Glutamatergic neuron (in vitro differentiated cells): ENCODE data around the gene ICE2. TPM values are rescaled to one million over a fixed set of nuclear protein-coding genes. Genes with fewer than 3 reads are reported as not detected.

Experiments used
- DNase-seq: peaks from one replicate; pipeline ENCODE4 v3.0.0; 2022
- H3K27ac Mint-ChIP-seq: one replicate; pipeline ENCODE4 v1.8.0; 2020; ENCODE audit warnings: mild to moderate bottlenecking, mixed read lengths, inconsistent platforms; ENCODE audit not compliant: unreplicated experiment
- H3K27me3 Mint-ChIP-seq: one replicate; pipeline ENCODE4 v1.8.0; 2020; ENCODE audit warnings: mild to moderate bottlenecking, moderate library complexity, mixed read lengths, inconsistent platforms; ENCODE audit not compliant: unreplicated experiment
- H3K36me3 Mint-ChIP-seq: one replicate; pipeline ENCODE4 v1.8.0; 2020; ENCODE audit warnings: mild to moderate bottlenecking, mixed read lengths, inconsistent platforms; ENCODE audit not compliant: unreplicated experiment
- H3K4me1 Mint-ChIP-seq: one replicate; pipeline ENCODE4 v1.8.0; 2020; ENCODE audit warnings: mild to moderate bottlenecking, low read depth, mixed read lengths, inconsistent platforms; ENCODE audit not compliant: unreplicated experiment
- H3K4me3 Mint-ChIP-seq: one replicate; pipeline ENCODE4 v1.8.0; 2020; ENCODE audit warnings: mild to moderate bottlenecking, mixed read lengths, inconsistent platforms; ENCODE audit not compliant: unreplicated experiment
- H3K9me3 Mint-ChIP-seq: one replicate; pipeline ENCODE4 v1.8.0; 2020; ENCODE audit warnings: mild to moderate bottlenecking, moderate library complexity, mixed read lengths, inconsistent platforms; ENCODE audit not compliant: unreplicated experiment
- CTCF ChIP-seq: fragments of 200-600 bp; sonication (generic); IDR thresholded peaks from one replicate; pipeline ENCODE4 v1.5.0; 2021; ENCODE audit not compliant: partially characterized antibody, unreplicated experiment
- total RNA-seq: library from RNA; stranded (reverse); fragmentation: NEBNext Ultra II Directional; extraction: Animal tissue kit (Norgen Biotek cat#: 25700); gene quantifications from one replicate; pipeline ENCODE4 v1.2.1, GENCODE V29; 2021; ENCODE audit not compliant: unreplicated experiment

Gene ICE2
- total RNA-seq, 1 donor from 2014 or later: 53.9 TPM

- peaks cover 7% of the 10 kb centered on the region for H3K27me3 Mint-ChIP-seq
- DNase-seq: no peak
- peaks cover 10% of the 10 kb centered on the region for H3K9me3 Mint-ChIP-seq
- no peak for TF ChIP-seq CTCF
- H3K36me3 Mint-ChIP-seq: peaks cover 20% of the 10 kb centered on the region
- peak overlapping the region; percentile 22 for H3K4me3 Mint-ChIP-seq
- peak overlapping the region; percentile 96 for H3K27ac Mint-ChIP-seq
- H3K4me1 Mint-ChIP-seq: peaks cover 42% of the 10 kb centered on the region
Observed at GRCh38 chr15:60369696-60370095, 109.2 kb downstream of the ICE2 start.

Other genes with a start within 250 kb of the ICE2 start
- gene ANXA2, start 81.2 kb downstream of the ICE2 start, total RNA-seq: 925 TPM